ENCODE results near the gene TPK1. TPM values are rescaled to one million over a fixed set of nuclear protein-coding genes. Genes with fewer than 3 reads are reported as not detected.

TPK1 gene
- polyA plus RNA-seq, 1 of the 3 experiments (the other 2 are of a cell fraction), result 3.3 TPM

- H3K27ac ChIP-seq (ENCODE audit: low read depth in 2 of 2, low read length in 1 of 2), result peak overlapping the region in 1 of 2 experiments; percentile 6; a peak in 1 of 4 replicates
- peaks cover 6 to 19% of the 10 kb centered on the region in 2 experiments; a peak in 3 of 4 replicates for H3K4me1 ChIP-seq (ENCODE audit: control insufficient read depth in 1 of 2, insufficient read depth in 2 of 2, low read depth in 1 of 2, low read length in 1 of 2)
- TF ChIP-seq FOXJ3 (CRISPR knock-in tag; IDR thresholded peaks at IDR 0.05), result no peak
- TF ChIP-seq RCOR1 (IDR thresholded peaks at IDR 0.05; ENCODE audit: low read length), result no peak
- TF ChIP-seq USF1 (IDR thresholded peaks at IDR 0.05; ENCODE audit: borderline replicate concordance, low read depth), result no peak
- no peak for TF ChIP-seq TAF1 (IDR thresholded peaks at IDR 0.05; ENCODE audit: borderline replicate concordance, low read depth, low read length)
- TF ChIP-seq GATA2 (CRISPR knock-in tag; IDR thresholded peaks at IDR 0.05), result no peak
- TF ChIP-seq EP300 (IDR thresholded peaks at IDR 0.05; ENCODE audit: borderline replicate concordance in 1 of 2, low read depth in 1 of 2, low read length in 1 of 2), result no peak
- TF ChIP-seq TCF12 (IDR thresholded peaks at IDR 0.05), result no peak
- TF ChIP-seq, protein P1, sequence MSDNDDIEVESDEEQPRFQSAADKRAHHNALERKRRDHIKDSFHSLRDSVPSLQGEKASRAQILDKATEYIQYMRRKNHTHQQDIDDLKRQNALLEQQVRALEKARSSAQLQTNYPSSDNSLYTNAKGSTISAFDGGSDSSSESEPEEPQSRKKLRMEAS (IDR thresholded peaks at IDR 0.05; ENCODE audit: low read depth), result no peak
- TF ChIP-seq REST (IDR thresholded peaks at IDR 0.05; ENCODE audit: low read depth, low read length), result no peak
- TF ChIP-seq ZBTB33 (IDR thresholded peaks at IDR 0.05; ENCODE audit: borderline replicate concordance, low read depth), result no peak
- TF ChIP-seq YY1 (IDR thresholded peaks at IDR 0.05; ENCODE audit: low read depth), result no peak
- no peak for TF ChIP-seq MXI1 (IDR thresholded peaks at IDR 0.05; ENCODE audit: low read depth, low read length)
- TF ChIP-seq FOXM1 (IDR thresholded peaks at IDR 0.05; ENCODE audit: low read depth), result no peak
- no peak for TF ChIP-seq NRF1 (IDR thresholded peaks at IDR 0.05; ENCODE audit: low read depth, low read length)
- TF ChIP-seq RFX5 (IDR thresholded peaks at IDR 0.05; ENCODE audit: low read length), result no peak
- CTCF ChIA-PET, result no interaction called here
- peaks cover 18% of the 10 kb centered on the region for H3F3A ChIP-seq (replicated peaks; ENCODE audit: insufficient read depth)
- H3K27me3 ChIP-seq (ENCODE audit: insufficient read depth), result no peaks in the 10 kb centered on the region
- H3K9ac ChIP-seq, result no peak overlapping the region
- DNase-seq, result no peak
- H3K4me3 ChIP-seq (ENCODE audit: low read depth in 2 of 2, low read length in 1 of 2), result no peak overlapping the region
- no peak overlapping the region; the same call in 1 of the 2 replicates for H3K4me2 ChIP-seq
- no peaks in the 10 kb centered on the region for H3K9me2 ChIP-seq
- no peaks in the 10 kb centered on the region for H4K20me1 ChIP-seq (ENCODE audit: insufficient read depth)
- no peaks in the 10 kb centered on the region for H3K9me3 ChIP-seq
- H3K36me3 ChIP-seq (replicated peaks in 1 of 2; ENCODE audit: control insufficient read depth in 1 of 2, insufficient read depth in 2 of 2, low read length in 1 of 2), result no peaks in the 10 kb centered on the region
- POLR2A ChIA-PET, result no interaction called here
- H3K79me2 ChIP-seq (ENCODE audit: insufficient read depth), result no peaks in the 10 kb centered on the region
- WGBS (ENCODE audit: low lambda C conversion rate), result 48% methylated on average over 2 of the region's 2 CpGs
- H2AFZ ChIP-seq (ENCODE audit: low read depth), result 0 out of 2 replicates have a peak overlapping the region, but pooled peaks have one; percentile 2
Measured at GRCh38 chr7:144830024-144830785, 5.6 kb downstream of the TPK1 start.
